HG03025 (cell line): Measurements from ENCODE around the gene TSGA10IP.

Source experiments
- ATAC-seq: cut with Tn5 transposase; IDR thresholded peaks from one replicate; pipeline ENCODE4 v1.9.1; 2021; ENCODE audit warnings: mild to moderate bottlenecking, moderate library complexity; ENCODE audit not compliant: unreplicated experiment, low FRiP score

Gene TSGA10IP

DNA sequence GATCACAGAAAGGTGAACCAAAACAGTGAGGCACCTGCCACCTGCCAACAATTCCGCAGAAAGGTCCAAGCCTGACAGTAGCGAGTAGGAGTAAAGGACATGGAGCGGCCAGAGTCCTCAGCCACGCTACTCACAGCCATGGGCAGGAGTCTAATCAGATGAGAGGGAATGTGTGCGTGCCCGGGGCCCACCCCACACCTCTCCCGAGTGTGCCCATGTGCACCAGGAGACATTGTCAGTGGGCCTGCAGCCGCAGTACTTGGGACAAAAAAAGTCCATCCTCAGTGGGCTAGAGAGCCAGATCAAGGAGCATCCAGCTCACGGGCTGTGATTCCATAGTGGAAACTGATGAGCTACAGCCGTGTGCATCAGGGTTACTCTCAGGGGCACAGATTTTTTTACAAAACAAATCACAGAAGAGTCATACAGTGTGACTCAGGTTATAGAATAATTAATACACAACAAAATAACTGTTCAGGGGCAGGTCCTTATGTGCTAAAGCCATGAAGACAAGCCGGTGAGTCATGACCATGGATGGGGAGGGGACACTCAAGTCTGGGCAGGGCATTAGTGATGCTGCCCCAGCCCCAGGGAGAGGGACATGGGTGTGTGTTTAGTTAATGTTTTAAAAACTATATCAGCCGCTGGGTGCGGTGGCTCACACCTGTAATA lies 28.3 kb downstream of the TSGA10IP start:
- no peak for ATAC-seq

DNA sequence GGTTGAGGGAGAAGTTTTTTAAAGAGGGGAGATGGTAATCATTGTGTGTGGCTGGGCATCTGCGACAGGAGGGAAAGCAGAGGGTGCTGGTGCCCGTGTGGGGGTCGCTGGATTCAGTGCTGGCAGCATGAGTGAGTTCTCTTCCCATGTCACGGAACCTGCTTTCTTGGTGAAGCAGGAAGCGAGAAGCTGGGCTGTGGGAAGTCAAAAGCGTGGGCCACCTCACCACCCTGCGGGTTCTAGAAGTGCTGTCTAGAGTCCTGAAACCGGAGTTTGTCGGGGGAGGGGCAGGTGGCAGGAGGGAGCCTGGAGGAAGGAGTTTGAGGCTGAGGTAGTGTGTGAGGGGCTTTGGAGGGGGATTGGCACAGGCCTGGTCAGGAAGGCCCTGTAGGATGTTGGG lies 30.5 kb downstream of the TSGA10IP start:
- ATAC-seq = no peak

DNA sequence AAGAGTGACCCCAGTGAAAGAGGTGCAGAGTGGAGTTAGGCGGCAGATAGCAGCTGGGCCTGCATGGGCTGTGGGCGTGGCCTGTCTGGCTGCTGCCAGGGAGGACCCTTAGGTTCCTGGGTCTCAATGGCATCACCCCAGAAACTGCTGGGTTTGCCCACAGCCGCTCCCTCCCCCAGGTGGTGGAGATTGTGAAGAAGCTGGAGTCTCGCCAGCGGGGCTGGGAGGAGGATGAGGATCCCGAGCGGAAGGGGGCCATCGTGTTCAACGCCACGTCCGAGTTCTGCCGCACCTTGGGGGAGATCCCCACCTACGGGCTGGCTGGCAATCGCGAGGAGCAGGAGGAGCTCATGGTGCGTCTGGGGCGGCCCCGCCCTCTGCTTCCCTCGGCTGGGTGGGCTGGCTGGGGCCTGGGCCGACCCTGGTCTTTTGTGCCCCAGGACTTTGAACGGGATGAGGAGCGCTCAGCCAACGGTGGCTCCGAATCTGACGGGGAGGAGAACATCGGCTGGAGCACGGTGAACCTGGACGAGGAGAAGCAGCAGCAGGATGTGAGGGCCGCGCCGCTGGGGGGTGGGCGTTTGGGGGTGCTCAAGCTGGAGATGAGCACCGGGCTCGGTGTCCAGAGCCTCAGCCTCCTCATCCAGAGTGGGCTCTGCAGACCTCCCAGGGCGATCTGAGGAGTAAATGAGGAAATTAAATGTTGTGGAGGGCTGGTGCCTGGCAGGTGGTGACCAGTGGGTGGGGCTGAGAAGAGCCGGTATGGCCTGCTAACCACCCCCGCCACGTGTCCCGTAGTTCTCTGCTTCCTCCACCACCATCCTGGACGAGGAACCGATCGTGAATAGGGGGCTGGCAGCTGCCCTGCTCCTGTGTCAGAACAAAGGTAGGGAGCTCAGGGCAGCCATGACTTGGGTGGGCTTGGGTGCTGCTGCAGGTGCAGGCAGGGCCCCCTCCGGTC lies 31.2 kb downstream of the TSGA10IP start:
- no peak for ATAC-seq

DNA sequence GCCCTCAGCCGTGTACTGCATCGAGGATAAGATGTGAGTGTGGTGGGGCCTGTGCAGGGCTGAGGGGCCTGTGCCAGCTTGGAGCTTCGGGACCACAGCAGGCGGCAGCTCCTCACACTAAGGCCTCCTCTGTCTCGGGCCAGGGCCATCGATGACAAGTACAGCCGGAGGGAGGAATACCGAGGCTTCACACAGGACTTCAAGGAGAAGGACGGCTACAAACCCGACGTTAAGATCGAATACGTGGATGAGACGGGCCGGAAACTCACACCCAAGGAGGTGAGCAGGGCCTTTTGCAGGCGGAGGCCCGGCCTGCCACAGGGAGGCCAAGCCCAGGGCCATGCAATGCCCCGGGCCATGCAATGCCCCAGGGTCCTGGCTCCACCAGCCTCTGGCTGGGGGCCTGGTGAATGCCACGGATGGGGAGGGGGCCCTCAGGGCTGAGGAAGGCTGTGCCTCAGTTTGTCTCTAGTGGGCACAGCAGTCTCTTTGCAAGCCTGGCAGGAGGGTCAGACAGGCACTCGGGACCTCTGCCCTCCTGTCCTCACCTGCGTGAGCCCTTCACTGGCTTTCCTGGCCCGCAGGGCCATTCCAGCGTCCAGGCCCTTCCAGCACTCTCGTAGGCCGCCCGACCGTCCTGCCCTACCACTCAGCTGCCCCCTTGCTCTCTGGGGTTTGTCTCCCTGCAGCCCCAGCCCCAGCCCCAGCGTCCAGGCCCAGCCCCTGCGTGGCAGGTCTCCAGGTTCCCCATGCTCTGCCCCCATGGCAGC lies 32.5 kb downstream of the TSGA10IP start:
- no peak for ATAC-seq

DNA sequence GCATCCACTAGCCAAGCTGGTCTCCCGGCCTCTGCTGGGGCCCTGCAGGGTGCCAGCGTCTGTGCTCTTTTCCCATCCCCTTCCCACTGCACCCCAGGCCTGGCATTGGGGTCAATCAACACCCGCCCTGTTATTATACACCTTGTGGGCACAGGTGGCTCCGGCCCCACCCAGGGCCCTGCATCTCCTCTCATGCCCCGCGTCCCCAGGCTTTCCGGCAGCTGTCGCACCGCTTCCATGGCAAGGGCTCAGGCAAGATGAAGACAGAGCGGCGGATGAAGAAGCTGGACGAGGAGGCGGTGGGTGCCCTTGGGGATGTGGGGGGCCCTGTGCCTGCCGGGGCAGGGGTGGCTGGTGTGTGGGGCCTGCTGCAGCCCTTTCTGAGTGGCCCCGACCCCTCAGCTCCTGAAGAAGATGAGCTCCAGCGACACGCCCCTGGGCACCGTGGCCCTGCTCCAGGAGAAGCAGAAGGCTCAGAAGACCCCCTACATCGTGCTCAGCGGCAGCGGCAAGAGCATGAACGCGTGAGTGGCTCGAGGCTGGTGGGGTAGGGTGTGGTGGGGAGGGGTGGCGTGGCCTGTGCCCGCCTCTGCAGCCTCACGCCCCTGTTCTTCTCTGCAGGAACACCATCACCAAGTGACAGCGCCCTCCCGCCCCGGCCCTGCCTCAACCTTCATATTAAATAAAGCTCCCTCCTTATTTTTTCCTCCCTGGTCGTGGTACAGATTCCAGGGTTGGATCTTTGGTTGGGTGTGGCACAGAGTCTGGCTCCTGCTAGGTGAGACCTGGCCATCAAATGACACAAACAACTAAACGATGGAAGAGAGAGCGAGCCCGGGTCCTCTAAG lies 33.3 kb downstream of the TSGA10IP start:
- ATAC-seq = no peak

DNA sequence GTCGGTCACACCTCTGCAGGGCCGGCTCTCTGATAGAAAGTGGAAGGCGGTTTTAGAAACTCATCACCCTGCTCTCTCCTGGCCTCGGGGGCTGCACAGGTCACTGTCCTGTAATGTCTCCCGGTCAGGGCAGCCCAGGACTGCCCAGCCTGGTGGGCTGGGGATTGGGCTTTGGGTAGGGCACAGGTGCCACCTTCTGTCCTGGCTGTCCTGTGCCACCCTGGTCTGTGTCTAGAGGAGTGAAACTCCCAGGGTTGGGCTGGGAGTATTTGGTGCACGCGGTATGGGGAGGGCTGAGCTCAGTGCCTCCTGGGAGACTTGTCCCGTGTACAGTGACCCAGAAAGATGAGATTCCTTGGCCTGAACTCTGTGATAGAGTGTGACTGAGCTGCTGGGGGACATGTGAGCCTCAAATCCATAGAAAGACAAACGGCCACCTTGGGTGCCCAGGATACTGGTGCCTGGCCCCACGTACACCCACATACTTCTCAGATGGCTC lies 34.0 kb downstream of the TSGA10IP start:
- ATAC-seq = no peak

DNA sequence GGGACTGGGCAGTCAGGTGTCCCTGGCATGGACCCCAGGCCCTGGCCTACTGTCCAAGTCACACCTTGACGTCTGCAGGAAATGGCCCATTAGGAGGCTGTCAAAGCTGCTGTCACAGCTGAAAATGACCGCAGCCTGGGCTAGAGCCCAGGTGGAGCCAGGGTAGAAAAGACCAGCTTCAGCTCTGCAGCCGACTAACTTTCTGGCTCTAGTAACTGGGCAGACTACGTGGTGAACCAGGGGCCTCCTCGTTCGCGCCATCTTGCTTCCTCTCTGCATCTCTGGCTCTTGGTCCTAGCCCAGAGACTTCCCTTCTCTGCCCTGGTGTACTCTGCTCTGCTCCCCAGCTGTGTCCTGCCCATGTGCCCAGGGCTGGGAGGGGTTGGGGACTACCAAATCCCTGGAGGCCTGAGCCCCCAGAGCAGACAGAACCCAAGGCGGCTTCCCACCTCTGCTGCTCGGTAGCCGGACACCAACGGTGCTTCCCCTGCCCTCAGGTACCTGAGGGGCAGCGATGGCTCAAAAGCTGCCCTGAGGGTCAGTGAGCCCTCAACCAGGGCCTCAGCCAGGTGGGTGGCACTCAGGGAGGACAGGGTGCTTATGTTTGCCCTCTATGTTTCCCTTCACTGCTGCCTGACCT lies 35.9 kb downstream of the TSGA10IP start:
- ATAC-seq = no peak

- no peak for ATAC-seq
These were observed 36.9 kb downstream of the TSGA10IP start for GRCh38 chr11:65981972-65982823.

DNA sequence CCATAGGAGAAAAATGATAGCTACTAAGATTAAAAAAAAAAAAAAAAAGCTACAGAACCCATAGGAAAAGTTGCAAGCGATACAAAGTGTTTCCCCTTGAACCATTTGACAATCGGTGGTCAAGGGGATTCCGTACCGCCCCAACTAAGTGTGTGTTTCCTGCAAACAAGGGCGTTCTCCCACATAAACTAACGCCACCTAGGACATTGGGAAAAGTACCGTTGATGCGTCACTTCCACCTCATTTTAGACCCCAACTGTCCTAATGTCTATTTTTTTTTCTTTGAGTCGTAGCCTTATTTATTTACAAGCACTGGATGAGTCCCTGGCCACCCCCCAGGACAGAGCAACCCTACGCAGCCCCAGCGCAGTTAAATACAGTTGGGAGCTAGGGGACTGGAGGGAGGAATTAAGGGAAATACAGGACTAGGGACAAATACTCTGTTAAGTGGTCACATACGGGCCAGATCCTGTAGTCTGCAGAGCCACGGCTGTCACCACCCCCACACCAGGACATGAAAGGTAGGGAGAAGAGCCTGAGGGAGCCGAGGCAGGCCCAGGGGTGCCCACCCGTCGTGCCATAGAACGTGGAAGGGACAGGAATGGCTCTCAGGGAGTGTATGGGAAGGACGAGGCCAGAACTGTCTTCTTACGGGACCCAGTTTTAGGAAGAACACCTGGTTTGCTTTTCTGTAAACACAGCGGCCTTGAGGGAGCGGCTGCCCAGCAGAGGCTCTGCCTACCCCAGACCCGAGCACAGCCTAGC lies 37.7 kb downstream of the TSGA10IP start:
- ATAC-seq = no peak

- ATAC-seq = no peak
These were observed 38.3 kb downstream of the TSGA10IP start for GRCh38 chr11:65983589-65983987.

GRCh38 chr11:65987336-65987735 lies 42.1 kb downstream of the TSGA10IP start:
- ATAC-seq = no peak

DNA sequence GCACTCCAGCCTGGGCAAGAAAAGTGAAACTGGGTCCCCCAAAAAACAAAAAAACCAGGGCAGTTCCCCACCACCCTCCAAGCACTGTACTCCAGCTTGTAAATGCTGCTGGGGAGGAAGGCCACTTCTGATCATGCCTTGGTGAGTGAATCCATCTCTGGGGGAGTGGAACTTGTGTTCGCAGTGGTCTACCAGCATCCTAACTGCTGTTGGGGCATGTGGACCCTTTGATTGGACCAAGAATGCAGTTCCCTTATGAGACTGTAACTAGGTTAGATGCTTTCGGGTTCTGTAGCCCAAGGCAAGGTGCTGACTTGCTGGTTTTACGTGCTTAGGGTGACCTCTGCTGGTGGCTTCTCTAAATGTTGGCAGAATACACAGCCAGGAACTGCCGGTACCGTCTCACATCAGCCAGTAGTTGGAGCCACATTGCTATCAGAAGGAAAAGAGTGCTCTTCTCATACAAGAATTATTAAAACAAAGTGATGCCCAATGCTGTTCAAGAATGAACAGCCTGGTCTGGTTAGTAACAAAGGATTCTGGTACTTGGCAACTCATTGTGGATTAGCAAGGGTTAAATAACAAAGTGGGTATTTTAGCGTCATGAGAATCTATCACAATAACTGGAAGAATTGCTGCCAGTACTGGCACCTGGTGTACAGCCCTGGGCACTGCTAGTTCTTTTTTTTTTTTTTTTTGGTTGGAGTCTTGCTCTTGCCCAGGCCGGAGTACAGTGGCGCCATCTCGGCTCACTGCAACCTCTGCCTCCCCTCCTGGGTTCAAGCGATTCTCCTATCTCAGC lies 43.7 kb downstream of the TSGA10IP start:
- ATAC-seq = peak; percentile 71

DNA sequence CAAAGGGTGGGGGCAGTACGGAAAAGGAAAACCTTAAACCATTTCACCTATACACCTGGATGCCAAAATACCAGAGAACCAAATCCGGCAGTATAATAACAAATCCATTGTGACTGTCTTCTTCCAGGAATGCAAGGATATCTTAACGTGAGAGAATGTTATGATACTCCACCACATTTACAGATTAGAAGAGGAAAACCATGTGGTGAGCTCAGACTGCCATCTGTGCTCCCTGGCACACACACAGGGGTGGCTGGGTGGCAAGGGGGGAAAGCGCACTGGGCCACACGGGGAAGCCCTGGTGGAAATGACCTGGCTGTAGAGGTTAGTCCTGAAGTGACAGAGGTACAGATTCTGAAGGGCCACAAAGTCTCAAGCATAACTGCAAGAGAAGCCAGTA lies 46.8 kb downstream of the TSGA10IP start:
- no peak for ATAC-seq

- no peak for ATAC-seq
These were observed 52.0 kb downstream of the TSGA10IP start for GRCh38 chr11:65997286-65997685.

- peak; percentile 70 for ATAC-seq
These were observed 56.8 kb downstream of the TSGA10IP start, which contains the start of the genes BANF1 and EIF1AD for GRCh38 chr11:66001942-66002647. Gene BANF1 (plus strand): TSS chr11:66002503. CDS start chr11:66003251, 748 bp downstream. Gene EIF1AD (minus strand): TSS chr11:66002157. CDS start chr11:66000389, 1,768 bp downstream.

DNA sequence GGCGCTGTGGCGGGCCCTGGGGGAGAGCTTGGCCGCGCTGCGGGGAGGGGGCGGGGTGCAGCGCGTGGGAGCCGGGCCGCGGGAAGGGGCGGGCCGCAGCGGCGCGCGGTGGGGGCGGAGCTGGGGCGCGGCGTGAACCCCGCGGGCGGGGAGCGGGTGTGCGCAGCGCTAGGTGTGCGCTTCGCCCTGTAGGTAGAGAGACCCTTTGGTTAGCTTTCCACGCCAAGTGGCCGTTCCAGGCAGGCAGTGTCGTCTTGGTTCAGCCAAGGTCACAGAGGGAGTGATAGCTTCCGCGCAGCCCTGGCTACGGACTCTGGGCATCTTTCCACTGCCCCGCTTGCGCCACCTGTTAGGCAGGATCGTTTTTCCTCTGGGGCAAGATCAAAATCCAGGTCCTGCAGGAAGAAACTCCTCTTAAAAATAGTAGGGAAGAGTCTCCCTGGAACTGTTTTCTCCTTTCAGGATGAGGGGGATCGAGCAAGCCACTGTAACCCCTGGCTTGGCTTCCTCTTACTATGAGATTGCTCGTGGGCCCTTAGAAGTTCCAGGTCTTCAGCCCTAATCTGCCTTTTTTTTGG lies 57.5 kb downstream of the TSGA10IP start:
- peak; percentile 35 for ATAC-seq
